Breast epithelium (tissue), 4 donors: ENCODE measurements around the gene SAP30BP. TPM values are rescaled to one million over a fixed set of nuclear protein-coding genes. Genes with fewer than 3 reads are reported as not detected.

ENCODE experiments used
- DNase-seq, 2 donors: peaks; one replicate each; pipeline ENCODE4 v3.0.0-alpha.2; 2019; ENCODE audit warnings: low spot score in 2 of 2
- H3K27ac ChIP-seq, 2 donors: fragments of 200-600 bp; sonication (generic) in 1 of 2; one replicate each; pipeline ENCODE4 v1.5.1; 2016 to 2019; ENCODE audit warnings: mild to moderate bottlenecking in 1 of 2
- H3K27me3 ChIP-seq, 2 donors: fragments of 200-600 bp; sonication (generic) in 1 of 2; one replicate each; pipeline versions ENCODE4 v1.5.1 to v1.6.0; 2017 to 2019; ENCODE audit warnings: control low read depth in 1 of 2, mild to moderate bottlenecking in 1 of 2
- H3K36me3 ChIP-seq: fragments of 200-600 bp; one replicate; pipeline ENCODE4 v1.5.1; 2019
- H3K4me1 ChIP-seq, 2 donors: fragments of 200-600 bp; sonication (generic); one replicate each; pipeline ENCODE4 v1.5.1; 2016 to 2019; ENCODE audit warnings: control low read depth in 1 of 2
- H3K4me3 ChIP-seq, 3 donors: fragments of 200-600 bp; sonication (generic); 1 replicate in 2 of 3; 2 replicates in 1 of 3; pipeline ENCODE4 v1.5.1; 2016 to 2019; ENCODE audit warnings: mild to moderate bottlenecking in 3 of 3, moderate library complexity in 2 of 3
- H3K9me3 ChIP-seq, 2 donors: fragments of 200-600 bp; sonication (generic) in 1 of 2; one replicate each; pipeline ENCODE4 v1.5.1; 2016 to 2019; ENCODE audit warnings: control low read depth in 1 of 2
- CTCF ChIP-seq, 3 donors: fragments of 450-650 bp; IDR thresholded peaks; one replicate each; pipeline ENCODE4 v1.5.1; 2016 to 2017; ENCODE audit warnings: antibody characterized with exemption in 3 of 3, mild to moderate bottlenecking in 3 of 3, moderate library complexity in 3 of 3
- POLR2A ChIP-seq: fragments of 450-650 bp; IDR thresholded peaks from one replicate; pipeline ENCODE4 v1.6.1; 2016; ENCODE audit warnings: antibody characterized with exemption, mild to moderate bottlenecking, moderate library complexity
- POLR2AphosphoS5 ChIP-seq, 3 donors: sonication (generic); formaldehyde crosslinking; IDR thresholded peaks; one replicate each; pipeline ENCODE4 v1.6.1; 2017; ENCODE audit warnings: antibody characterized with exemption in 3 of 3
- intact Hi-C: fragments of 100-400 bp; cut with DNase I; formaldehyde crosslinking; loops from one replicate; pipeline ENCODE4 v1.15.1; 2023; ENCODE audit warnings: low total_unique reads
- total RNA-seq, 3 donors: library from RNA; depleted of rRNA; stranded (reverse); fragments of >200 nt; gene quantifications; one replicate each; pipeline ENCODE4 v1.1.0, GENCODE V29; 2016

Gene SAP30BP
- total RNA-seq, 3 donors from 2014 or later, result 68.3 to 89.5 (median 86.1) TPM

- H3K27ac ChIP-seq, result no peak overlapping the region
- no peaks in the 10 kb centered on the region for H3K9me3 ChIP-seq
- H3K27me3 ChIP-seq, result no peaks in the 10 kb centered on the region
- H3K36me3 ChIP-seq, result peaks cover 7% of the 10 kb centered on the region
- H3K4me1 ChIP-seq, result no peaks in the 10 kb centered on the region
- no peak overlapping the region for H3K4me3 ChIP-seq
- TF ChIP-seq POLR2A (no peak), POLR2AphosphoS5 (IDR thresholded peaks at IDR 0.05) (no peak), CTCF (IDR thresholded peaks at IDR 0.05) (no peak)
- DNase-seq, result no peak
- intact Hi-C loops, result no loop called here
These were observed 71.2 kb downstream of the SAP30BP start for GRCh38 chr17:75738218-75738802.

GRCh38 chr17:75739174-75739573 lies 72.0 kb downstream of the SAP30BP start:
- no peak for DNase-seq
- TF ChIP-seq POLR2AphosphoS5 (IDR thresholded peaks at IDR 0.05) (no peak), POLR2A (no peak)
- intact Hi-C loops, result no loop called here
- no peaks in the 10 kb centered on the region for H3K9me3 ChIP-seq
- peaks cover 7% of the 10 kb centered on the region for H3K36me3 ChIP-seq
- no peaks in the 10 kb centered on the region for H3K27me3 ChIP-seq
- no peak overlapping the region for H3K4me3 ChIP-seq
- H3K4me1 ChIP-seq, result no peaks in the 10 kb centered on the region
- H3K27ac ChIP-seq, result no peak overlapping the region

- peaks cover 7% of the 10 kb centered on the region for H3K36me3 ChIP-seq
- H3K27me3 ChIP-seq, result no peaks in the 10 kb centered on the region
- H3K4me1 ChIP-seq, result no peaks in the 10 kb centered on the region
- no peak overlapping the region for H3K4me3 ChIP-seq
- H3K9me3 ChIP-seq, result no peaks in the 10 kb centered on the region
- TF ChIP-seq CTCF (IDR thresholded peaks at IDR 0.05) (no peak), POLR2AphosphoS5 (IDR thresholded peaks at IDR 0.05) (no peak), POLR2A (no peak)
- DNase-seq, result no peak
- no peak overlapping the region for H3K27ac ChIP-seq
- intact Hi-C loops, result no loop called here
These were observed 72.7 kb downstream of the SAP30BP start for GRCh38 chr17:75739801-75740200.

- intact Hi-C loops, result no loop called here
- TF ChIP-seq POLR2A (no peak), POLR2AphosphoS5 (IDR thresholded peaks at IDR 0.05) (no peak), CTCF (IDR thresholded peaks at IDR 0.05) (no peak)
- Histone ChIP-seq H3K4me1 (no peaks in the 10 kb centered on the region), H3K27me3 (no peaks in the 10 kb centered on the region), H3K4me3 (no peak overlapping the region), H3K36me3 (peaks cover 7% of the 10 kb centered on the region), H3K9me3 (no peaks in the 10 kb centered on the region), H3K27ac (no peak overlapping the region)
- DNase-seq, result no peak
These were observed 73.1 kb downstream of the SAP30BP start for GRCh38 chr17:75740215-75740614.

GRCh38 chr17:75740631-75741077 lies 73.5 kb downstream of the SAP30BP start:
- Histone ChIP-seq H3K27me3 (no peaks in the 10 kb centered on the region), H3K36me3 (peaks cover 7% of the 10 kb centered on the region), H3K4me1 (no peaks in the 10 kb centered on the region), H3K4me3 (no peak overlapping the region), H3K27ac (no peak overlapping the region), H3K9me3 (no peaks in the 10 kb centered on the region)
- intact Hi-C loops, result no loop called here
- TF ChIP-seq CTCF (IDR thresholded peaks at IDR 0.05), result no peak
- no peak for TF ChIP-seq POLR2AphosphoS5 (IDR thresholded peaks at IDR 0.05)
- TF ChIP-seq POLR2A, result no peak
- no peak for DNase-seq
